GM21360 (cell line): ENCODE data around the gene IL15RA.
"Not testable (repeated sequence)": the region's sequence is repeated elsewhere in the genome, so short reads cannot be mapped to it uniquely, and the experiment has no call there.

Experiments used
- ATAC-seq: cut with Tn5 transposase; IDR thresholded peaks from one replicate; pipeline ENCODE4 v1.9.1; 2021; ENCODE audit warnings: mild to moderate bottlenecking, moderate library complexity; ENCODE audit not compliant: unreplicated experiment

Gene IL15RA

GRCh38 chr10:6006991-6007390, 29.6 kb upstream of the IL15RA start:
- ATAC-seq: no peak

- no peak for ATAC-seq
Observed at GRCh38 chr10:6006546-6006945, 29.2 kb upstream of the IL15RA start.

- no peak for ATAC-seq
Observed at GRCh38 chr10:6005856-6006395, 28.6 kb upstream of the IL15RA start.

- ATAC-seq: not testable (repeated sequence)
Observed at GRCh38 chr10:6005161-6005804, 27.9 kb upstream of the IL15RA start.

GRCh38 chr10:6002809-6003510, 25.6 kb upstream of the IL15RA start:
- no peak for ATAC-seq

- no peak for ATAC-seq
Observed at GRCh38 chr10:5999440-6000165, 22.3 kb upstream of the IL15RA start.

- no peak for ATAC-seq
Observed at GRCh38 chr10:5996696-5997095, 19.4 kb upstream of the IL15RA start.

GRCh38 chr10:5992398-5992797, 15.1 kb upstream of the IL15RA start:
- ATAC-seq: no peak

- ATAC-seq: no peak
Observed at GRCh38 chr10:5991708-5992107, 14.4 kb upstream of the IL15RA start.

- no peak for ATAC-seq
Observed at GRCh38 chr10:5989756-5990155, 12.4 kb upstream of the IL15RA start.

GRCh38 chr10:5988336-5988920, 11.1 kb upstream of the IL15RA start:
- no peak for ATAC-seq

GRCh38 chr10:5987747-5988146, 10.4 kb upstream of the IL15RA start:
- ATAC-seq: no peak

- no peak for ATAC-seq
Observed at GRCh38 chr10:5985029-5985428, 7.7 kb upstream of the IL15RA start.

GRCh38 chr10:5983774-5984173, 6.4 kb upstream of the IL15RA start:
- no peak for ATAC-seq

GRCh38 chr10:5981529-5981928, 4.2 kb upstream of the IL15RA start:
- ATAC-seq: no peak

GRCh38 chr10:5978230-5978489, 817 bp upstream of the IL15RA start:
- ATAC-seq: no peak

- ATAC-seq: peak; percentile 7
Observed at GRCh38 chr10:5976512-5977470, 552 bp downstream of the IL15RA start.

GRCh38 chr10:5975641-5976473, 1.5 kb downstream of the IL15RA start:
- peak; percentile 56 for ATAC-seq

- ATAC-seq: no peak
Observed at GRCh38 chr10:5973069-5973468, 4.3 kb downstream of the IL15RA start.

GRCh38 chr10:5971886-5972285, 5.5 kb downstream of the IL15RA start:
- ATAC-seq: no peak
